GM21723 (cell line): ENCODE results near the gene NDNF.
A peak's percentile ranks its signal among the peaks of the same experiment; 100 is the strongest.

Source experiments
- ATAC-seq: cut with Tn5 transposase; IDR thresholded peaks from one replicate; pipeline ENCODE4 v1.9.1; 2021; ENCODE audit warnings: mild to moderate bottlenecking, moderate library complexity; ENCODE audit not compliant: unreplicated experiment

The NDNF gene

GRCh38 chr4:121072224-121073003, at the start of gene NDNF:
NDNF (minus strand) TSS chr4:121072535; CDS start chr4:121045837, 26,698 bp downstream.
- no peak for ATAC-seq

GRCh38 chr4:121119715-121120114, 47.4 kb upstream of the NDNF start:
- ATAC-seq, result no peak

- no peak for ATAC-seq
Observed at GRCh38 chr4:121118344-121118743, 46.0 kb upstream of the NDNF start.

GRCh38 chr4:121114756-121115155, 42.4 kb upstream of the NDNF start:
- ATAC-seq, result no peak

- no peak for ATAC-seq
Observed at GRCh38 chr4:121112530-121112929, 40.2 kb upstream of the NDNF start.

GRCh38 chr4:121108557-121108956, 36.2 kb upstream of the NDNF start:
- no peak for ATAC-seq

GRCh38 chr4:121107507-121107906, 35.2 kb upstream of the NDNF start:
- no peak for ATAC-seq

GRCh38 chr4:121100093-121100775, 27.9 kb upstream of the NDNF start:
- peak; percentile 72 for ATAC-seq

- ATAC-seq, result no peak
Observed at GRCh38 chr4:121098266-121098665, 25.9 kb upstream of the NDNF start.

- no peak for ATAC-seq
Observed at GRCh38 chr4:121096629-121097028, 24.3 kb upstream of the NDNF start.

- ATAC-seq, result no peak
Observed at GRCh38 chr4:121096191-121096590, 23.9 kb upstream of the NDNF start.

GRCh38 chr4:121094297-121094966, 22.1 kb upstream of the NDNF start:
- ATAC-seq, result no peak

- ATAC-seq, result no peak
Observed at GRCh38 chr4:121093261-121093660, 20.9 kb upstream of the NDNF start.

- ATAC-seq, result no peak
Observed at GRCh38 chr4:121091941-121092340, 19.6 kb upstream of the NDNF start.

- ATAC-seq, result no peak
Observed at GRCh38 chr4:121088867-121089266, 16.5 kb upstream of the NDNF start.

- no peak for ATAC-seq
Observed at GRCh38 chr4:121079376-121079775, 7.0 kb upstream of the NDNF start.

GRCh38 chr4:121077496-121077895, 5.2 kb upstream of the NDNF start:
- ATAC-seq, result no peak

GRCh38 chr4:121076416-121076815, 4.1 kb upstream of the NDNF start:
- no peak for ATAC-seq

- ATAC-seq, result no peak
Observed at GRCh38 chr4:121073672-121074381, 1.5 kb upstream of the NDNF start.

GRCh38 chr4:121073004-121073435, 685 bp upstream of the NDNF start:
- no peak for ATAC-seq

GRCh38 chr4:121071640-121072223, 603 bp downstream of the NDNF start:
- ATAC-seq, result no peak
